ENCODE data around the gene PLA2G3. TPM values are rescaled to one million over a fixed set of nuclear protein-coding genes. Genes with fewer than 3 reads are reported as not detected.

Gene PLA2G3
- total and polyA plus RNA-seq, 2 of the 13 experiments (the other 11 are each of a cell fraction or from before 2014, with no cell fraction given) = 0.12 to 0.42 TPM

DNA sequence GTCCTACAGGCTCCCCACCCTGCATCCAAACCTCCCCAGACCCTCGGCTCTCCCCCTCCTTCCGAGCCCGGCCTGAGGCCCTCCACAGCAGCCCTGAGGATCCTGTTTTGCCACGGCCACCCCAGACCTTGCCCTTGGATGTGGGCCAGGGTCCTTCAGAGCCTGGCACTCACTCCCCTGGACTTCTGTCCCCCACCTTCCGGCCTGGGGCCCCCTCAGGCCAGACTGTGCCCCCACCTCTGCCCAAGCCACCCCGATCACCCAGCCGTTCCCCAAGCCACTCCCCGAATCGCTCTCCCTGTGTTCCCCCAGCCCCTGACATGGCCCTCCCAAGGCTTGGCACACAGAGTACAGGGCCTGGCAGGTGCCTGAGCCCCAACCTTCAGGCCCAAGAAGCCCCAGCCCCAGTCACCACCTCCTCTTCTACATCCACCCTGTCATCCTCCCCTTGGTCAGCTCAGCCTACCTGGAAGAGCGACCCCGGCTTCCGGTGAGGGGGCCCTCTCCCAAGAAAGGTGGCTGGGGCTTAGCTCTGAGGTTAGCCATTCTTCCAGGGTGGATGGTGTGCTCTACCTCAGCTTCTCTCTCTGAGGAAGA, 14.7 kb downstream of the PLA2G3 start:
- ChIA-PET CTCF (ENCODE audit: low intra/inter-chr PET ratio, low total read pairs) (no interaction called here), POLR2A (no interaction called here)
- Histone ChIP-seq H3K27me3 (ENCODE audit: control insufficient read depth in 1 of 2, insufficient read depth in 2 of 2, low read length in 2 of 2) (peaks cover 1 to 23% of the 10 kb centered on the region in 2 experiments; a peak in 4 of 5 replicates), H3K9ac (ENCODE audit: insufficient read depth, low read depth, low read length) (no peak overlapping the region), H3K4me2 (ENCODE audit: low read depth, low read length) (no peak overlapping the region), H4K20me1 (ENCODE audit: insufficient read depth, low read length) (no peaks in the 10 kb centered on the region), H3K27ac (ENCODE audit: extremely low read length, insufficient read depth, low read length) (no peak overlapping the region), H3K4me3 (replicated peaks in 1 of 3; ENCODE audit: insufficient read depth in 1 of 3, low read depth in 2 of 3, low read length in 3 of 3) (no peak overlapping the region), H2AFZ (ENCODE audit: low read length) (no peak overlapping the region), H3K36me3 (replicated peaks in 1 of 2; ENCODE audit: control insufficient read depth in 1 of 2, insufficient read depth in 2 of 2, low read length in 2 of 2) (no peaks in the 10 kb centered on the region), H3K79me2 (ENCODE audit: insufficient read depth, low read length) (no peaks in the 10 kb centered on the region), H3K4me1 (ENCODE audit: insufficient read depth, low read length) (peaks cover 33% of the 10 kb centered on the region), H3K9me3 (ENCODE audit: low read length) (no peaks in the 10 kb centered on the region)
- intact Hi-C loops (cut with micrococcal nuclease; ENCODE audit: unreplicated experiment) = no loop called here
- FAIRE-seq = no peak
- WGBS (ENCODE audit: low lambda C conversion rate) = 10% methylated on average over 5 of the region's 12 CpGs
- in situ Hi-C loops (cut with HindIII; ENCODE audit: extremely low pct_ligation_motif_present, low pct_unique_long_range_greater_than_20kb) = no loop called here
- no TSS peak for BruUV-seq (replicated peaks)
- no peak for ATAC-seq
- no peak for DNase-seq (ENCODE audit: low spot score)
- TF ChIP-seq KDM5A (IDR thresholded peaks at IDR 0.05; ENCODE audit: borderline replicate concordance, low read length) = no peak
- no peak for TF ChIP-seq ETV5 (CRISPR knock-in tag; IDR thresholded peaks at IDR 0.05; ENCODE audit: borderline replicate concordance)
- TF ChIP-seq ZNF431 (CRISPR knock-in tag; IDR thresholded peaks at IDR 0.05; ENCODE audit: borderline replicate concordance, low read depth) = no peak
- TF ChIP-seq ZSCAN22 (CRISPR knock-in tag; IDR thresholded peaks at IDR 0.05) = no peak
- TF ChIP-seq YEATS2 (CRISPR knock-in tag; IDR thresholded peaks at IDR 0.05; ENCODE audit: borderline replicate concordance) = no peak
- TF ChIP-seq ZNF501 (CRISPR knock-in tag; IDR thresholded peaks at IDR 0.05) = no peak
- TF ChIP-seq POLR2AphosphoS5 (IDR thresholded peaks at IDR 0.05; ENCODE audit: low read depth, low read length) = no peak
- TF ChIP-seq, protein P1, sequence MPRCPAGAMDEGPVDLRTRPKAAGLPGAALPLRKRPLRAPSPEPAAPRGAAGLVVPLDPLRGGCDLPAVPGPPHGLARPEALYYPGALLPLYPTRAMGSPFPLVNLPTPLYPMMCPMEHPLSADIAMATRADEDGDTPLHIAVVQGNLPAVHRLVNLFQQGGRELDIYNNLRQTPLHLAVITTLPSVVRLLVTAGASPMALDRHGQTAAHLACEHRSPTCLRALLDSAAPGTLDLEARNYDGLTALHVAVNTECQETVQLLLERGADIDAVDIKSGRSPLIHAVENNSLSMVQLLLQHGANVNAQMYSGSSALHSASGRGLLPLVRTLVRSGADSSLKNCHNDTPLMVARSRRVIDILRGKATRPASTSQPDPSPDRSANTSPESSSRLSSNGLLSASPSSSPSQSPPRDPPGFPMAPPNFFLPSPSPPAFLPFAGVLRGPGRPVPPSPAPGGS (CRISPR knock-in tag; IDR thresholded peaks at IDR 0.05) = no peak
- no peak for TF ChIP-seq SMYD3 (CRISPR knock-in tag; IDR thresholded peaks at IDR 0.05)
- no peak for TF ChIP-seq ZNF746 (CRISPR knock-in tag; IDR thresholded peaks at IDR 0.05)
- TF ChIP-seq HDAC1 (CRISPR knock-in tag; IDR thresholded peaks at IDR 0.05) = no peak
- TF ChIP-seq SATB2 (CRISPR knock-in tag; IDR thresholded peaks at IDR 0.05) = no peak
- no peak for TF ChIP-seq ZNF792 (CRISPR knock-in tag; IDR thresholded peaks at IDR 0.05)
- TF ChIP-seq SRSF1 (optimal IDR thresholded peaks at IDR 0.05; ENCODE audit: low read depth, low read length) = no peak
- TF ChIP-seq SP5 (CRISPR knock-in tag; IDR thresholded peaks at IDR 0.05; ENCODE audit: borderline replicate concordance, low read depth) = no peak
- no peak for TF ChIP-seq ZNF224 (CRISPR knock-in tag; IDR thresholded peaks at IDR 0.05)
- TF ChIP-seq SIN3B (IDR thresholded peaks at IDR 0.05; ENCODE audit: low read length) = no peak
- no peak for TF ChIP-seq FOXK1 (CRISPR knock-in tag; IDR thresholded peaks at IDR 0.05; ENCODE audit: borderline replicate concordance, low read depth)
- TF ChIP-seq EP300 (IDR thresholded peaks at IDR 0.05; ENCODE audit: low read depth in 2 of 2, low read length in 2 of 2) = no peak
- TF ChIP-seq EP300 (CRISPR knock-in tag; IDR thresholded peaks at IDR 0.05; ENCODE audit: borderline replicate concordance) = no peak
